Measurements from ENCODE around the gene DCTN2. TPM values are rescaled to one million over a fixed set of nuclear protein-coding genes. Genes with fewer than 3 reads are reported as not detected.
A peak's percentile ranks its signal among the peaks of the same experiment; 100 is the strongest.
"Not testable (repeated sequence)": the region's sequence is repeated elsewhere in the genome, so short reads cannot be mapped to it uniquely, and the experiment has no call there.

Gene DCTN2
- polyA plus RNA-seq (2013, experiment 1 of 2) = 88.8 TPM
- 109 TPM for polyA plus RNA-seq (2013, experiment 2 of 2)

- Histone ChIP-seq H3K27me3 (ENCODE audit: insufficient read depth, low read length) (peaks cover 25% of the 10 kb centered on the region; the same call in 1 of the 2 replicates), H3K4me1 (ENCODE audit: insufficient read depth, low read length) (peaks cover 24% of the 10 kb centered on the region), H3K4me3 (ENCODE audit: low read length) (peak within 1 kb of the TSS; percentile 81), H3K36me3 (ENCODE audit: insufficient read depth, low read length) (peaks cover 16% of the 10 kb centered on the region; the same call in 1 of the 2 replicates), H3K27ac (ENCODE audit: low read depth, low read length) (peak within 1 kb of the TSS; percentile 27; the same call in 1 of the 2 replicates), H3K9ac (ENCODE audit: low read depth, low read length) (peak within 1 kb of the TSS; percentile 84), H3K9me3 (ENCODE audit: insufficient read depth, low read depth, low read length) (no peaks in the 10 kb centered on the region)
- WGBS = 1% methylated on average over 56 of the region's 56 CpGs
Measured at GRCh38 chr12:57546438-57547287, at the start of gene DCTN2. TSS of gene DCTN2 (minus strand) at chr12:57547192. CDS start at chr12:57547063, 129 bp downstream.

- no peaks in the 10 kb centered on the region for H3K9me3 ChIP-seq (ENCODE audit: insufficient read depth, low read depth, low read length)
- peaks cover 25% of the 10 kb centered on the region for H3K36me3 ChIP-seq (ENCODE audit: insufficient read depth, low read length)
- no peak overlapping the region for H3K9ac ChIP-seq (ENCODE audit: low read depth, low read length)
- H3K27ac ChIP-seq (ENCODE audit: low read depth, low read length) = no peak overlapping the region
- 95% methylated on average over 4 of the region's 4 CpGs for whole genome bisulfite sequencing
- peaks cover 11% of the 10 kb centered on the region; the same call in 1 of the 2 replicates for H3K4me1 ChIP-seq (ENCODE audit: insufficient read depth, low read length)
- H3K4me3 ChIP-seq (ENCODE audit: low read length) = no peak overlapping the region
- H3K27me3 ChIP-seq (ENCODE audit: insufficient read depth, low read length) = peaks cover 2% of the 10 kb centered on the region
Measured at GRCh38 chr12:57593187-57593586, 46.2 kb upstream of the DCTN2 start.

DNA sequence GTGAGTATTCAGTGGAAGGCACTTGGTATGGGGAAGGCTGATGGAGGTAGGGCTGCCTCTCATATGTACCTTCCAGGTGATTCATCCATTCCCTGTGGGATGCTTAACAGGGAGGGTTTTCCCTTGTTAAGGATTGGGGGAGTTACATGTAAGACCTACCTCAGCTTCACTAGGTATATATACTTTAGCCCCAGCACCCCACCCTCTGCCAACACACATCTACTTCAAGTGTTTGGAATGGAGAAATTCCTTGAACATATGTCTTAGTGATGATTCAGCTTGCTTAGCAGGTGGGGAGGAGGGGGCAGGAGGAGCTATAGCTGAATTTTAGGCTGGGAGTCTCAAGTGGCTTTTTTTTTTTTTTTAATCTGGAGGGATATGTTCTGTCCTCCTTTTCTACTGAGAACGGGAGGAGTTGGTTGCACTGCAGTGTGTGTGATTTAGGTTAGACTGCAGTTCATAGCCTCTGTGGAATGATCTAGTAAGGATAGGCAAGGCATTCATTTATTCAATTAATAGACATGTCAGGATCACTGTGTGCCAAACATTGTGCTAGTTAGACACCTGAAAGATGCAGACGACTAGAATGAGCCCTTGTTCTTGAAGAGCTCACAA is 45.7 kb upstream of the DCTN2 start:
- 77% methylated on average over 2 of the region's 2 CpGs for WGBS
- peaks cover 25% of the 10 kb centered on the region for H3K36me3 ChIP-seq (ENCODE audit: insufficient read depth, low read length)
- H3K4me3 ChIP-seq (ENCODE audit: low read length) = peak overlapping the region; percentile 87
- H3K9me3 ChIP-seq (ENCODE audit: insufficient read depth, low read depth, low read length) = no peaks in the 10 kb centered on the region
- no peak overlapping the region for H3K9ac ChIP-seq (ENCODE audit: low read depth, low read length)
- H3K27me3 ChIP-seq (ENCODE audit: insufficient read depth, low read length) = peaks cover 6% of the 10 kb centered on the region
- H3K27ac ChIP-seq (ENCODE audit: low read depth, low read length) = no peak overlapping the region
- peaks cover 11% of the 10 kb centered on the region; the same call in 1 of the 2 replicates for H3K4me1 ChIP-seq (ENCODE audit: insufficient read depth, low read length)

GRCh38 chr12:57591782-57592325 is 44.9 kb upstream of the DCTN2 start:
- peaks cover 11% of the 10 kb centered on the region; the same call in 1 of the 2 replicates for H3K4me1 ChIP-seq (ENCODE audit: insufficient read depth, low read length)
- no peaks in the 10 kb centered on the region for H3K9me3 ChIP-seq (ENCODE audit: insufficient read depth, low read depth, low read length)
- H3K27me3 ChIP-seq (ENCODE audit: insufficient read depth, low read length) = peaks cover 9% of the 10 kb centered on the region
- H3K27ac ChIP-seq (ENCODE audit: low read depth, low read length) = no peak overlapping the region
- WGBS = 34% methylated on average over 10 of the region's 10 CpGs
- H3K9ac ChIP-seq (ENCODE audit: low read depth, low read length) = peak overlapping the region; percentile 70
- H3K36me3 ChIP-seq (ENCODE audit: insufficient read depth, low read length) = peaks cover 18% of the 10 kb centered on the region
- H3K4me3 ChIP-seq (ENCODE audit: low read length) = peak overlapping the region; percentile 87

DNA sequence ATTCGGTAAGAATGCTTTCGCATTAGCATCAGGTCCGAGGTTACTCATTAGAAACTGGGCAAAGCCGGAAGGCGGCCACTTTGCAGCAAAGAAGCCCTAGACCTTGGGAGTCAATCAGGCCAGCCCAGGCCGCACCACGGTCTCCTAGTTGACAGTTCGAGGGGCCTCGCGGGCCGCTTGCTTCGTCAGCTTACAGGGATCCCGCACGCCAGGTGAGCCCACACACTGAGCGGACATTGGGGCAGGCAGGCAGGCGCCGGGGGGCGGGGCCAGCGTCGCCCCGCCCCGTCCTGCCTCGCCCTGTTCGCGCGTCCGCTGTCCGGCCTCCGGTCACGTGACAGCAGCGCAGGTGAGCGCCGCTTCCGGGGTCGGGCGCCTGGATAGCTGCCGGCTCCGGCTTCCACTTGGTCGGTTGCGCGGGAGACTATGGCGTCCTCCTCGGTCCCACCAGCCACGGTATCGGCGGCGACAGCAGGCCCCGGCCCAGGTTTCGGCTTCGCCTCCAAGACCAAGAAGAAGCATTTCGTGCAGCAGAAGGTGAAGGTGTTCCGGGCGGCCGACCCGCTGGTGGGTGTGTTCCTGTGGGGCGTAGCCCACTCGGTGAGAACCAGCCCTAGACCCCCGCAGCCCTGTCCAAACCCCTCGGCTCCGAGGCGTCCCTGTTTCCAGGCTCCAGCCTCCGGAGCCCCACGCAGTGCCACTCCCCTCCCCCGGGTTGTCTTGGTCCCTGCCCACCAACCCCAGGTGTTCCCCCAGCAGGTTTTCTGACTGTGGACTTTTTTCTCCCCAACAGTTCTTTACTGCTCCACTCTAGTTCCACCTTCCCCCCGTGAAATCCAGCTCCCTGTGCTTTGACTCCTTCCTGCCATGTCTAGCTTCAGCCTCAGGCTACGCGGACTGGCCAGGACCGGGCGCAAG is 44.1 kb upstream of the DCTN2 start, which contains the start of gene PIP4K2C:
PIP4K2C (plus strand) TSS at position 329 of the 918 bp plus-strand sequence; CDS start at position 427, 98 bp downstream.
- Histone ChIP-seq H3K36me3 (ENCODE audit: insufficient read depth, low read length) (peaks cover 13% of the 10 kb centered on the region), H3K9me3 (ENCODE audit: insufficient read depth, low read depth, low read length) (no peaks in the 10 kb centered on the region), H3K9ac (ENCODE audit: low read depth, low read length) (peak within 1 kb of the TSS; percentile 74), H3K4me1 (ENCODE audit: insufficient read depth, low read length) (peaks cover 11% of the 10 kb centered on the region; the same call in 1 of the 2 replicates), H3K27ac (ENCODE audit: low read depth, low read length) (peak within 1 kb of the TSS; percentile 92), H3K4me3 (ENCODE audit: low read length) (peak within 1 kb of the TSS; percentile 87), H3K27me3 (ENCODE audit: insufficient read depth, low read length) (peaks cover 9% of the 10 kb centered on the region)
- under 1% methylated on average over 69 of the region's 69 CpGs for WGBS

GRCh38 chr12:57590479-57590863 is 43.5 kb upstream of the DCTN2 start:
- 13% methylated on average over 2 of the region's 2 CpGs for WGBS
- peak overlapping the region; percentile 74 for H3K9ac ChIP-seq (ENCODE audit: low read depth, low read length)
- peaks cover 9% of the 10 kb centered on the region for H3K27me3 ChIP-seq (ENCODE audit: insufficient read depth, low read length)
- H3K4me1 ChIP-seq (ENCODE audit: insufficient read depth, low read length) = peaks cover 11% of the 10 kb centered on the region; the same call in 1 of the 2 replicates
- peaks cover 7% of the 10 kb centered on the region for H3K36me3 ChIP-seq (ENCODE audit: insufficient read depth, low read length)
- H3K4me3 ChIP-seq (ENCODE audit: low read length) = peak overlapping the region; percentile 87
- H3K9me3 ChIP-seq (ENCODE audit: insufficient read depth, low read depth, low read length) = no peaks in the 10 kb centered on the region
- peak overlapping the region; percentile 92 for H3K27ac ChIP-seq (ENCODE audit: low read depth, low read length)

- 93% methylated on average over 15 of the region's 15 CpGs for WGBS
- not testable (repeated sequence) for H3K27ac ChIP-seq (ENCODE audit: low read depth, low read length); H3K9ac ChIP-seq (ENCODE audit: low read depth, low read length); H3K9me3 ChIP-seq (ENCODE audit: insufficient read depth, low read depth, low read length); H3K27me3 ChIP-seq (ENCODE audit: insufficient read depth, low read length); H3K4me3 ChIP-seq (ENCODE audit: low read length); H3K36me3 ChIP-seq (ENCODE audit: insufficient read depth, low read length)
- peaks cover 11% of the 10 kb centered on the region; the same call in 1 of the 2 replicates for H3K4me1 ChIP-seq (ENCODE audit: insufficient read depth, low read length)
Measured at GRCh38 chr12:57588951-57589610, 42.1 kb upstream of the DCTN2 start.

- H3K9ac ChIP-seq (ENCODE audit: low read depth, low read length) = no peak overlapping the region
- H3K9me3 ChIP-seq (ENCODE audit: insufficient read depth, low read depth, low read length) = no peaks in the 10 kb centered on the region
- peaks cover 9% of the 10 kb centered on the region for H3K27me3 ChIP-seq (ENCODE audit: insufficient read depth, low read length)
- H3K36me3 ChIP-seq (ENCODE audit: insufficient read depth, low read length) = peaks cover 5% of the 10 kb centered on the region
- peaks cover 6% of the 10 kb centered on the region; the same call in 1 of the 2 replicates for H3K4me1 ChIP-seq (ENCODE audit: insufficient read depth, low read length)
- no peak overlapping the region for H3K27ac ChIP-seq (ENCODE audit: low read depth, low read length)
- no peak overlapping the region for H3K4me3 ChIP-seq (ENCODE audit: low read length)
- 96% methylated on average over 3 of the region's 3 CpGs for WGBS
Measured at GRCh38 chr12:57586832-57587429, 39.9 kb upstream of the DCTN2 start.

- no peaks in the 10 kb centered on the region for H3K9me3 ChIP-seq (ENCODE audit: insufficient read depth, low read depth, low read length)
- H3K4me3 ChIP-seq (ENCODE audit: low read length) = no peak overlapping the region
- peaks cover 9% of the 10 kb centered on the region for H3K27me3 ChIP-seq (ENCODE audit: insufficient read depth, low read length)
- H3K9ac ChIP-seq (ENCODE audit: low read depth, low read length) = no peak overlapping the region
- H3K27ac ChIP-seq (ENCODE audit: low read depth, low read length) = no peak overlapping the region
- WGBS = 93% methylated on average over 2 of the region's 3 CpGs
- peaks cover 13% of the 10 kb centered on the region for H3K36me3 ChIP-seq (ENCODE audit: insufficient read depth, low read length)
- peaks cover 5% of the 10 kb centered on the region; the same call in 1 of the 2 replicates for H3K4me1 ChIP-seq (ENCODE audit: insufficient read depth, low read length)
Measured at GRCh38 chr12:57586128-57586527, 39.1 kb upstream of the DCTN2 start.

Data from HUES64 (cell line).